Liver (tissue), 9 donors: ENCODE results near the gene ABHD15. TPM values are rescaled to one million over a fixed set of nuclear protein-coding genes. Genes with fewer than 3 reads are reported as not detected.

ENCODE experiments used
- DNase-seq: peaks from one replicate; pipeline ENCODE4 v3.0.0-alpha.2; 2017; ENCODE audit warnings: low spot score
- H3K27ac ChIP-seq, 2 donors: one replicate each; pipeline ENCODE4 v1.7.0; 2013; ENCODE audit warnings: inconsistent platforms in 2 of 2, low read length in 2 of 2, control low read depth in 1 of 2, low read depth in 1 of 2, mild to moderate bottlenecking in 1 of 2
- H3K27me3 ChIP-seq, 4 donors: one replicate each; pipeline versions ENCODE4 v1.6.1 to v1.7.0; 2013; ENCODE audit warnings: low read length in 3 of 4, inconsistent platforms in 1 of 4, mild to moderate bottlenecking in 1 of 4, moderate library complexity in 1 of 4; ENCODE audit not compliant: control insufficient read depth in 4 of 4, insufficient read depth in 4 of 4
- H3K36me3 ChIP-seq, 4 donors: one replicate each; pipeline versions ENCODE4 v1.6.1 to v1.7.0; 2013; ENCODE audit warnings: low read length in 3 of 4, mild to moderate bottlenecking in 3 of 4, low read depth in 1 of 4, moderate library complexity in 1 of 4; ENCODE audit not compliant: control insufficient read depth in 4 of 4, insufficient read depth in 3 of 4
- H3K4me1 ChIP-seq, 4 donors: one replicate each; pipeline versions ENCODE4 v1.6.1 to v1.7.0; 2013; ENCODE audit warnings: low read length in 3 of 4, mild to moderate bottlenecking in 3 of 4, moderate library complexity in 1 of 4; ENCODE audit not compliant: control insufficient read depth in 4 of 4, insufficient read depth in 4 of 4
- H3K4me3 ChIP-seq, 3 donors: one replicate each; pipeline versions ENCODE4 v1.6.1 to v1.7.0; 2013; ENCODE audit warnings: low read length in 3 of 3, control low read depth in 1 of 3, low read depth in 1 of 3, mild to moderate bottlenecking in 1 of 3
- H3K9ac ChIP-seq, 2 donors: one replicate each; pipeline ENCODE4 v1.7.0; 2013; ENCODE audit warnings: low read length in 2 of 2, mild to moderate bottlenecking in 2 of 2, moderate library complexity in 2 of 2, control low read depth in 1 of 2, low read depth in 1 of 2
- H3K9me3 ChIP-seq, 4 donors: one replicate each; pipeline versions ENCODE4 v1.6.1 to v1.7.0; 2013; ENCODE audit warnings: low read length in 3 of 4; ENCODE audit not compliant: control insufficient read depth in 4 of 4
- ATF3 ChIP-seq: IDR thresholded peaks from 2 replicates; pipeline ENCODE4 v1.6.1; 2016; ENCODE audit warnings: antibody characterized with exemption
- EGR1 ChIP-seq, 2 donors: IDR thresholded peaks; 2 replicates each; pipeline ENCODE4 v1.6.1; 2016 to 2018; ENCODE audit warnings: antibody characterized with exemption in 2 of 2, low read depth in 2 of 2
- FOXA1 ChIP-seq: IDR thresholded peaks from 2 replicates; pipeline ENCODE4 v1.6.1; 2016; ENCODE audit warnings: antibody characterized with exemption
- FOXA2 ChIP-seq: IDR thresholded peaks from 2 replicates; pipeline ENCODE4 v1.6.1; 2016; ENCODE audit warnings: antibody characterized with exemption
- GABPA ChIP-seq, 2 donors: IDR thresholded peaks in 1 of 2; conservative IDR thresholded peaks in 1 of 2; 2 replicates each; pipeline ENCODE4 v1.6.1; 2016; ENCODE audit warnings: antibody characterized with exemption in 2 of 2, mild to moderate bottlenecking in 1 of 2, moderate library complexity in 1 of 2
- HNF4G ChIP-seq: IDR thresholded peaks from 2 replicates; pipeline ENCODE4 v1.6.1; 2016; ENCODE audit warnings: antibody characterized with exemption
- MAX ChIP-seq: IDR thresholded peaks from 2 replicates; pipeline ENCODE4 v1.6.1; 2016; ENCODE audit warnings: antibody characterized with exemption
- RAD21 ChIP-seq, 2 donors: IDR thresholded peaks; 2 replicates each; pipeline ENCODE4 v1.6.1; 2016; ENCODE audit warnings: antibody characterized with exemption in 2 of 2, mild to moderate bottlenecking in 2 of 2
- REST ChIP-seq: IDR thresholded peaks from 2 replicates; pipeline ENCODE4 v1.6.1; 2016; ENCODE audit warnings: antibody characterized with exemption, mild to moderate bottlenecking
- SP1 ChIP-seq: IDR thresholded peaks from 2 replicates; pipeline ENCODE4 v1.6.1; 2018; ENCODE audit warnings: antibody characterized with exemption, mild to moderate bottlenecking
- YY1 ChIP-seq: IDR thresholded peaks from 2 replicates; pipeline ENCODE4 v1.6.1; 2016; ENCODE audit warnings: antibody characterized with exemption, mild to moderate bottlenecking
- WGBS: extraction: QIAGEN DNeasy Blood & Tissue Kit; methylation state at CpG from one replicate; pipeline ENCODE4 v1.1.7; 2013; 5-methylcytosine and 5-hydroxymethylcytosine counted together
- polyA plus RNA-seq, 2 donors: library from polyadenylated mRNA; stranded (reverse) in 1 of 2; unstranded in 1 of 2; fragments of 200-250 nt in 1 of 2; fragments of >200 nt in 1 of 2; fragmentation: Nextera tagmentation in 1 of 2; extraction: Ambion mirVana in 1 of 2; gene quantifications; one replicate each; pipeline versions ENCODE4 v1.2.1 to v1.2.3, GENCODE V29; 2013 to 2015
- total RNA-seq, 2 donors: library from RNA; depleted of rRNA; stranded (reverse); fragments of >200 nt; gene quantifications; one replicate each; pipeline ENCODE4 v1.2.3, GENCODE V29; 2014
- TF ChIP-seq, protein P1 (sequence below): fragments of 150-350 bp; IDR thresholded peaks from 2 replicates; pipeline ENCODE4 v1.5.1; 2017; ENCODE audit warnings: improper control_type of control experiment, low read depth, low read length; ENCODE audit not compliant: missing input control
- TF ChIP-seq, protein P2 (sequence below): IDR thresholded peaks from 2 replicates; pipeline ENCODE4 v1.6.1; 2016; ENCODE audit warnings: antibody characterized with exemption
- donor health status: healthy.
- donor health status: healthy.
- donor health status: healthy.
- donor health status: healthy.
- donor health status: healthy.

Gene ABHD15
- total and polyA plus RNA-seq, 4 donors = 5.6 to 25.7 (median 10.6) TPM

DNA sequence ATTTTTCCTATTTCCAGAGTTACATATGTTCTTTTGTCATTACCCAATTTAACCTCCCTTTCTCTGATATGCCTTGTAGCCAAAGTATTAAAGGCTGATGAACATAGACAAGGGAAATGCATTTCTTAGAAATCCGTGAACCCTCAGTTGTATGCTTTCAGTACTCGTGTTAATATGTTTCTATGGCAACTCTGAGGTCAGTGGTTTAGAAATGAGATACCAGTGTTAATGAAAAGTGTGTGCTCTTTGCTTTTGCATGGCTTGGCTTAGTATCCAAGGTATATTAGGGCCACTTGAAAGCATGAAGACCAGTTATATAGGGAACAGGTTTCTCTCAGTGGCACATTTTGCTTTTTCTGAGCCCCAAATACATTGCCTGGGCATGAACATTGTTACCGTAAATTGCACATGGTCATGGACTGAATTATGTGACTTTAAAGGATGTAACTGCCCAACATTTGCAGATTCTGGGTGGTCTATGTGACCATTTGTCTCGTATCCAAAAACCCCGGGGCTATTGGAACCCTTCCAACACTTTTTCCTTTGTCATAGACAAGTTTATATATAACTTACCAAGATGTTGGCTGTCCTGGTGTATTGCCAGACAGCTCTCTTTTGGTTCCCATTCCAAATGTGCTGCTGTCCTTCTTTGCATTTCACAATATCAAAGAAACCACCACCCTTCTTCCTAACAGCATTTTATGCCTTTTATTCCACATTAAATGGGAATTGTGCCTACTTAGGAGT lies 17.5 kb downstream of the ABHD15 start:
- H3K36me3 ChIP-seq = no peaks in the 10 kb centered on the region
- H3K9me3 ChIP-seq = no peaks in the 10 kb centered on the region
- H3K4me3 ChIP-seq = no peak overlapping the region
- peaks cover 0 to 27% (median 0%) of the 10 kb centered on the region in 4 donors for H3K4me1 ChIP-seq
- no peak for DNase-seq
- H3K9ac ChIP-seq = no peak overlapping the region
- no peaks in the 10 kb centered on the region for H3K27me3 ChIP-seq
- H3K27ac ChIP-seq = no peak overlapping the region
- TF ChIP-seq EGR1 (IDR thresholded peaks at IDR 0.05; ENCODE audit: low read depth in 2 of 2) = no peak
- TF ChIP-seq SP1 = no peak
- TF ChIP-seq, protein P1, sequence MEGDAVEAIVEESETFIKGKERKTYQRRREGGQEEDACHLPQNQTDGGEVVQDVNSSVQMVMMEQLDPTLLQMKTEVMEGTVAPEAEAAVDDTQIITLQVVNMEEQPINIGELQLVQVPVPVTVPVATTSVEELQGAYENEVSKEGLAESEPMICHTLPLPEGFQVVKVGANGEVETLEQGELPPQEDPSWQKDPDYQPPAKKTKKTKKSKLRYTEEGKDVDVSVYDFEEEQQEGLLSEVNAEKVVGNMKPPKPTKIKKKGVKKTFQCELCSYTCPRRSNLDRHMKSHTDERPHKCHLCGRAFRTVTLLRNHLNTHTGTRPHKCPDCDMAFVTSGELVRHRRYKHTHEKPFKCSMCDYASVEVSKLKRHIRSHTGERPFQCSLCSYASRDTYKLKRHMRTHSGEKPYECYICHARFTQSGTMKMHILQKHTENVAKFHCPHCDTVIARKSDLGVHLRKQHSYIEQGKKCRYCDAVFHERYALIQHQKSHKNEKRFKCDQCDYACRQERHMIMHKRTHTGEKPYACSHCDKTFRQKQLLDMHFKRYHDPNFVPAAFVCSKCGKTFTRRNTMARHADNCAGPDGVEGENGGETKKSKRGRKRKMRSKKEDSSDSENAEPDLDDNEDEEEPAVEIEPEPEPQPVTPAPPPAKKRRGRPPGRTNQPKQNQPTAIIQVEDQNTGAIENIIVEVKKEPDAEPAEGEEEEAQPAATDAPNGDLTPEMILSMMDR = no peak
- no peak for TF ChIP-seq FOXA1
- no peak for TF ChIP-seq FOXA2
- TF ChIP-seq ATF3 = no peak
- no peak for TF ChIP-seq HNF4G
- no peak for TF ChIP-seq MAX
- TF ChIP-seq, protein P2, sequence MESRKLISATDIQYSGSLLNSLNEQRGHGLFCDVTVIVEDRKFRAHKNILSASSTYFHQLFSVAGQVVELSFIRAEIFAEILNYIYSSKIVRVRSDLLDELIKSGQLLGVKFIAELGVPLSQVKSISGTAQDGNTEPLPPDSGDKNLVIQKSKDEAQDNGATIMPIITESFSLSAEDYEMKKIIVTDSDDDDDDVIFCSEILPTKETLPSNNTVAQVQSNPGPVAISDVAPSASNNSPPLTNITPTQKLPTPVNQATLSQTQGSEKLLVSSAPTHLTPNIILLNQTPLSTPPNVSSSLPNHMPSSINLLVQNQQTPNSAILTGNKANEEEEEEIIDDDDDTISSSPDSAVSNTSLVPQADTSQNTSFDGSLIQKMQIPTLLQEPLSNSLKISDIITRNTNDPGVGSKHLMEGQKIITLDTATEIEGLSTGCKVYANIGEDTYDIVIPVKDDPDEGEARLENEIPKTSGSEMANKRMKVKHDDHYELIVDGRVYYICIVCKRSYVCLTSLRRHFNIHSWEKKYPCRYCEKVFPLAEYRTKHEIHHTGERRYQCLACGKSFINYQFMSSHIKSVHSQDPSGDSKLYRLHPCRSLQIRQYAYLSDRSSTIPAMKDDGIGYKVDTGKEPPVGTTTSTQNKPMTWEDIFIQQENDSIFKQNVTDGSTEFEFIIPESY = no peak
- TF ChIP-seq GABPA (IDR thresholded peaks at IDR 0.05 in 1 of 2, conservative IDR thresholded peaks at IDR 0.05 in 1 of 2) = no peak
- no peak for TF ChIP-seq RAD21 (IDR thresholded peaks at IDR 0.05)
- TF ChIP-seq YY1 = no peak
- TF ChIP-seq REST = no peak
- WGBS = 56% methylated on average over 5 of the region's 5 CpGs

GRCh38 chr17:29546830-29547229 lies 20.0 kb downstream of the ABHD15 start:
- Histone ChIP-seq H3K9me3 (no peaks in the 10 kb centered on the region), H3K4me3 (no peak overlapping the region), H3K27me3 (no peaks in the 10 kb centered on the region), H3K36me3 (peaks cover 3 to 9% (median 6%) of the 10 kb centered on the region in 4 donors), H3K9ac (no peak overlapping the region), H3K27ac (no peak overlapping the region), H3K4me1 (peaks cover 2 to 32% (median 5%) of the 10 kb centered on the region in 4 donors)
- no peak for TF ChIP-seq YY1
- TF ChIP-seq EGR1 (IDR thresholded peaks at IDR 0.05; ENCODE audit: low read depth in 2 of 2) = no peak
- TF ChIP-seq MAX = no peak
- DNase-seq = no peak
- WGBS = 98% methylated on average over 1 of the region's 1 CpG
